Measurements from ENCODE around the gene XPO1. TPM values are rescaled to one million over a fixed set of nuclear protein-coding genes. Genes with fewer than 3 reads are reported as not detected.
"Not testable (repeated sequence)": the region's sequence is repeated elsewhere in the genome, so short reads cannot be mapped to it uniquely, and the experiment has no call there.

Gene XPO1
- polyA plus RNA-seq, 1 donor from 2014 or later, result 34.3 TPM

DNA sequence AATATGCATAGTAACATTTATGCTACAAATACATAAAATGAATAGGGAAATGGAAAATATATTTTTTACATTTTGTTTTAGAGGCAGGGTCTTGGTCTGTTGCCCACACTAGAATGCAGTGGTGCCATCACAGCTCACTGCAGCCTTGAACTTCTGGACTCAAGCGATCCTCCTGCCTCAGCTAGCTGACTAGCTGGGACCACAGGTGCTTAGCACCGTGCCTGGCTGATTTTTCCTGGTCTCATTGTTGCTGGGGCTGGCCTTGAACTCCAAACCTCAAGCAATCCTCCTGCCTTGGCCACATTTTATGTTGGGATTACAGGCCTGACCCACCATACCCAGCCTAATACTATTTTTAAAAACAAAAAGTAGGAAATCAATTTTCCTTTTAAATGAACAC is 33.2 kb downstream of the XPO1 start:
- Mint-ChIP-seq H3K36me3 (peaks cover 2% of the 10 kb centered on the region), H3K4me3 (no peak overlapping the region), H3K4me1 (peaks cover 6 to 10% (median 7%) of the 10 kb centered on the region in 3 donors), H3K9me3 (no peaks in the 10 kb centered on the region), H3K27me3 (no peaks in the 10 kb centered on the region), H3K27ac (no peak overlapping the region)

DNA sequence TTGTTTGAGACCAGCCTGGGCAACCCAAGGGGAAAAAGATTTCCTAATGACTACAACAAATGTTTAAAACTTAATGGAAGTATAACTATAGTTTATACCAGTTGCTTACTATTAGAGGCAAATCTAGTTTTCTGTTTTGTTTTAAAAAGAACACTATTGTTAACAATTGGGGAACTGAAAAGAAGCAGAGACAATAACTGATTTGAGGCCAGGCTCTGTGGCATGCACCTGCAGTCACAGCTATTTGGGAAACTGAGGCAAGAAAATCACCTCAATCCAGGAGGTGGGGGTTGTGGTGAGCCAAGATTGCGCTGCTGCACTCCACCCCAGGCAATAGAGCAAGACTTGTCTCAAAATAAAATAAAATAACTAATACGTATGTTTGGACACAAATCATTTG is 39.1 kb downstream of the XPO1 start:
- Mint-ChIP-seq H3K36me3 (peaks cover 2% of the 10 kb centered on the region), H3K27me3 (no peaks in the 10 kb centered on the region), H3K4me1 (peaks cover 4 to 5% (median 4%) of the 10 kb centered on the region in 3 donors), H3K4me3 (no peak overlapping the region), H3K9me3 (no peaks in the 10 kb centered on the region), H3K27ac (no peak overlapping the region)

DNA sequence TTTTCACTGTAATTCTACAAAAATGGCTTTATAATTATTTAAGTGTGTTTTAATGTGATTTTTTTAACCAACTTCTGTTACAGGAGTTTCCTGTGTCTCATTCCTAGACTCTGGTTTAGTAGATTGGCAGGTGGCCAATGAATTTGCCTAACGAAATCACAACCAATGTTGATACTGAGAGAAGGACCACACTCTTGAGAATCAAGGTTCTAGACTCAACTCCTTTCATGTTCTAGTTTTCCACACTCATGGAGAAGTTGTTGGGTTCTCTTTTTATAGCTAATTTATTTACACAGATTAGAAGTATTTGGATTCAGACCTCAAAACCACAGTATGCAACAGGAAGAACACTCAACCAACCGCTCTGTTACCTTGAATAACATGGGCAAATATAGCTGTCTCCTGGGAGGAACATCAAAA is 44.6 kb downstream of the XPO1 start:
- H3K36me3 Mint-ChIP-seq, result peaks cover 3% of the 10 kb centered on the region
- H3K27ac Mint-ChIP-seq, result peak overlapping the region; percentile 56 to 90 (median 73)
- peaks cover 10 to 12% (median 11%) of the 10 kb centered on the region in 3 donors for H3K4me1 Mint-ChIP-seq
- no peaks in the 10 kb centered on the region for H3K27me3 Mint-ChIP-seq
- no peaks in the 10 kb centered on the region for H3K9me3 Mint-ChIP-seq
- H3K4me3 Mint-ChIP-seq, result peak overlapping the region in 1 of 4 donors; percentile 29

DNA sequence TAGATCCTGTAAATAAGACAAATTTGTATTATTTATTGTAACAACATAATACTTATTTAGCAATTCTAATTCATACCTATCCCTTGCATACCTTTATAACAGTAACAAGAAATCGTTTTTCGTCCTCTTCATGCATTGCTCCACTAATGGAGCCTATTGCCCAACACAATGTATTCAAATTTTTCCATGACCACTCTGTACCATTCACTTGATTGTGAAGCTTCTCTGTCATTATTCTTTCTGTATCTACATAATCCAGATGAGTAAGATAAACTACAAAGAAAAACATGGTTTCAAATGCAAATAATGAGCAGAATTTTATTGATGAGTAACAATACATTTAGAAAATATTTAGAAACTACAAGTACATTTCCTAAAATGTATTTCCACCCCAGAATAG is 45.7 kb downstream of the XPO1 start:
- peaks cover 10 to 12% (median 11%) of the 10 kb centered on the region in 3 donors for H3K4me1 Mint-ChIP-seq
- H3K4me3 Mint-ChIP-seq, result no peak overlapping the region
- peaks cover 3% of the 10 kb centered on the region for H3K36me3 Mint-ChIP-seq
- no peaks in the 10 kb centered on the region for H3K27me3 Mint-ChIP-seq
- H3K9me3 Mint-ChIP-seq, result no peaks in the 10 kb centered on the region
- H3K27ac Mint-ChIP-seq, result peak overlapping the region; percentile 10 to 71 (median 48)

DNA sequence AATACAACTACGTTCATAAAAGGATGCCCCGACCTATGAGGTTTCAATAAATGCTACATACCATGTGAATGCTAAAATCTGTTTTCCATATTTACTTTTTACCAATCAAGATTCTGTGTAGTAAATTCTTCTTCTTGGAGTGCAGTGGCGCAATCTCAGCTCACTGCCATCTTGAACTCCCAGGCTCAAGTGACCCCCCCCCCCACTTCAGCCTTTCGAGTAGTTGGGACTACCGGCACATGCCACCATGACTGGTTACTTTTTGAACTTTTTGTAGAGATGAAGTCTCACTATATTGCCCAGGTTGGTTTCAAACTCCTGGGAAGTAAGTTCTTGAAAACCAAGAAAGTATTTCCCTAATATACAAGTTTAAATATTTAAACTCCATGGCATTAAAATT is 52.9 kb downstream of the XPO1 start:
- no peaks in the 10 kb centered on the region for H3K27me3 Mint-ChIP-seq
- no peaks in the 10 kb centered on the region for H3K9me3 Mint-ChIP-seq
- peak overlapping the region in 2 of 3 donors; percentile 50 to 73 for H3K27ac Mint-ChIP-seq
- no peaks in the 10 kb centered on the region for H3K4me1 Mint-ChIP-seq
- H3K4me3 Mint-ChIP-seq, result no peak overlapping the region
- peaks cover 3% of the 10 kb centered on the region for H3K36me3 Mint-ChIP-seq

DNA sequence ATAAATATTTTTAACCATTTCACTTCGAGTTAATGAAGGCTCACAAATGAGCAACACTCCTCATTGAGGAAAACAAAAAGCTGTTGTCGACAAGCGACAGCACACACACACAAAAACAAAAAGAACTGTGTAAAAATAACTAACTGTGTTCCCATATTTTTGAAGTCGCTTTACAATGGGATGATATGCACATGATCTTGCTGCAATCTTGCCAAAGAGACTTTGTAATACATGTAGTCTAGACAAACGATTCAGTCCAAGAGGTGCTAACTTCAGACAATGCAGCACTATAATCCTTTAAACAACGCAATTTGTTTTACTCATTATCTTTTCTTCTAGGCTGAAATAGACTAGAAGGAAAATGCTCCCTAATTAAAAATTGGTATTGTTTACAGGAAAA is 60.1 kb downstream of the XPO1 start:
- H3K4me1 Mint-ChIP-seq, result peaks cover 0 to 3% (median 2%) of the 10 kb centered on the region in 3 donors

DNA sequence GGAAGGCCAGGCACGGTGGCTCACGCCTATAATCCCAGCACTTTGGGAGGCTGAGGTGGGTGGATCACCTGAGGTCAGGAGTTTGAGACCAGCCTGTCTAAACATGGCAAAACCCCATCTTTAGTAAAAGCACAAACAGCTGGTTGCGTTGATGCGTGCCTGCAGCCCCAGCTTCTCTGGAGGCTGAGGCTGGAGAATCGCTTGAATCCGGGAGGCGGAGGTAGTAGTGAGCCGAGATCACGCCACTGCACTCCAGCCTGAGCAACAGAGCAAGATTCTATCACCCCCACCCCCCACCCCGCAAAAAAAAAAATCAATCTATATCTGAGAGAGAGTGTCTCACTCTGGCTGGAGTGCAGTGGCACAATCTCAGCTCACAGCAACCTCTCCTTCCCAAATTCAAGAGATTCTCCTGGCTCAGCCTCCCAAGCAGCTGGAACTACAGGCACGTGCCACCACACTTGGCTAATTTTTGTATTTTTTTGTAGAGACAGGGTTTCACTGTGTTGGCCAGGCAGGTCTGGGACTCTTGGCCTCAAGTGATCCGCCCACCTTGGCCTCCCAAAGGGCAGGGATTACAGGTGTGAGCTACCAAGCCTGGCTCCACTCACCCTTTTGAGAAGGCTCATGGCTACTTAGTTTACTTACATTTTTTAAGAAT is 61.1 kb downstream of the XPO1 start:
- H3K27me3 Mint-ChIP-seq, H3K4me1 Mint-ChIP-seq, H3K36me3 Mint-ChIP-seq, H3K9me3 Mint-ChIP-seq: not testable (repeated sequence)
- peak overlapping the region; percentile 19 to 63 (median 57) for H3K27ac Mint-ChIP-seq
- peak overlapping the region in 1 of 4 donors; percentile 52 for H3K4me3 Mint-ChIP-seq

More for the DNA sequence above, 60.1 kb downstream of the XPO1 start:
- Mint-ChIP-seq H3K9me3 (no peaks in the 10 kb centered on the region), H3K27me3 (no peaks in the 10 kb centered on the region), H3K36me3 (peaks cover 2% of the 10 kb centered on the region), H3K27ac (peak overlapping the region in 2 of 3 donors; percentile 19 to 57), H3K4me3 (no peak overlapping the region)

DNA sequence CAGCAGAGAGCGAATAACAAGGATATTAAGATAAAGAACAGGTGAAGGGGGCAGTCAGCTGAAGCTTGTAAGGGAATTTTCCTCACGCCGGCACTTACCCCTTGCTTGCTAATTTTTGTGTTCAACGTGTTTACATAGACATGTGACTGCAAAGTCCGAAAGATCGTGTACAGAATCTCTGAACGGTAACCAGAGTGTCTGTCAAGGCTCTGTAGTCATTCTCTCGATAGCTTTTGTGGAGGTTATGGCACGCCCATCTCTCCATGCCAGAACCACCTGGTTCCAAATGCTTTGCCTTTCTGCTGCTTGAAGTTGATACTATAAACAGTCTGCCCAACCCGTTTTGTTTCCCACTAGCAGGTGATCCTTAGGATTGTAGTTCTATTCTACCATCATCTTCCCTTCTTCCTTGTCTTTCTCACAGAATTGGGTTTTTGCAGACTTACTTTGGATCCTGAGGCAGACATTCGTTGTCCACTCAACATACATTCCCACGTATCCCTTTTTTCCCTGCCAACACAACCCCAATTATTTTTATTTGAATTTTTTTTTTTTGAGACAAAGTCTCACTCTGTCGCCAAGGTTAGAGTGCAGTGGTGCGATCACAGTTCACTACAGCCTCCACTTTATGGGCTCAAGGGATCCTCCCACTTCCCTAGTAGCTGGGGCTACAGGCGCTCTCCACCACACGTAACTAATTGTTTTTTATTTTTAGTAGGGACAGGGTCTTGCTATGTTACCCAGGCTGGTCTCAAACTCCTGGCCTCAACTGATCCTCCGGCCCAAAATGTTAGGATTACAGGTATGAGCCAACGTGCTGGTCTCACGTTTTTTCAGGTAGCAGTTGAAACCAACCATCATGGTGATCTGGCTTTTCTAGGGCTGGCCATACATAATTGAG is 66.0 kb downstream of the XPO1 start:
- Mint-ChIP-seq H3K4me1 (peaks cover 19 to 23% (median 23%) of the 10 kb centered on the region in 3 donors), H3K27me3 (no peaks in the 10 kb centered on the region), H3K27ac (peak overlapping the region; percentile 96 to 100 (median 99)), H3K36me3 (peaks cover 2% of the 10 kb centered on the region), H3K4me3 (peak overlapping the region; percentile 87 to 99 (median 94)), H3K9me3 (no peaks in the 10 kb centered on the region)

DNA sequence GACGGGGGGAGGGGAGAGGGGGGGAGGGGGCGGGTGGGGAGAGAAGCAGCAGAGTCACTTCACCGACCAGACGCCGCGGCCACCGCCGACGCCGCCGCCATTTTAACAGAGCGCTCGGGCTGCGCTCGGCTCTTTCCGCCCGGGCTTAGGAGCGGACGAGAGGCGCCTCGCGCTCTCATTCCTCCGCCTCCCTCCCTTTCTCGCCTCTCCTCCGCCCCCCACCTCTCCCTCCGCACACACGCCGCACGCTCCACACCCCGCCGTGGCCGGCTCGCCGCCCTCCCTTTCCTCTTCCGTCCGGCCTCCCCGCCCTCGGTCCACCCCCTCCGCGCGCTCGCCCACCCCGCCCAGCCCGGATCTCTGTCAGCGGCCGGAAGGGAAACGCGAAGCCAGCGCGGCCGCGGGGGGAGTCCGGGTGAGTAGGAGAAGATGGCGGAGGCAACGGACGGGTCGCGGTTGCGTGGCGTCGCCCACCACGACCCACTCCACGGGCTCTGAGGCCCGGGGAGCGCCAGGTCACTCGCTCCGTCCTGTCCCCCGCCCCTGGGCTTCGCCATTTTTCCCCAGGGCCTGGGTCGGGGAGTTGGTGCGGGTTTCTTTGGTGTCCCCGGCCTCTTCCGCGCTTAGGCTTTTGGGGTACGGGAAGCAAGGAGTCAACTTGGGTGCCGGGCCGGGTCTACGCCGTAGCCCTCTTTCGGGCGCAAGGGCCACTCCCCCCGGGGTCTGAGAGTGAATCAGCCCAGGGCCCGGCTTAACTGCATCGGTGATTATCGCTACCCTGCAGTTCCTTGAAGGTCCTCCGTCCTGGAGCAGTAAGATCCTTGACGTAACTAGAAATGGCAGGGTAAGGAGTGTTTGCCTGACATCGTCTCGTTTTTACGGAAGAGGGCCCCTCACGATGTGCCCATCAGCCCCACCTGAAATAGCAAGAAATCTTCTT is 66.9 kb downstream of the XPO1 start, which contains the start of gene USP34:
Gene USP34, minus strand, starts transcription at position 123 of the 940 bp plus-strand sequence. CDS start 395 bp downstream, outside the sequence.
- no peaks in the 10 kb centered on the region for H3K27me3 Mint-ChIP-seq
- peak within 1 kb of the TSS; percentile 96 to 100 (median 99) for H3K27ac Mint-ChIP-seq
- H3K4me1 Mint-ChIP-seq, result peaks cover 19 to 22% (median 20%) of the 10 kb centered on the region in 3 donors
- no peaks in the 10 kb centered on the region for H3K9me3 Mint-ChIP-seq
- peak within 1 kb of the TSS; percentile 87 to 99 (median 96) for H3K4me3 Mint-ChIP-seq
- no peaks in the 10 kb centered on the region for H3K36me3 Mint-ChIP-seq

DNA sequence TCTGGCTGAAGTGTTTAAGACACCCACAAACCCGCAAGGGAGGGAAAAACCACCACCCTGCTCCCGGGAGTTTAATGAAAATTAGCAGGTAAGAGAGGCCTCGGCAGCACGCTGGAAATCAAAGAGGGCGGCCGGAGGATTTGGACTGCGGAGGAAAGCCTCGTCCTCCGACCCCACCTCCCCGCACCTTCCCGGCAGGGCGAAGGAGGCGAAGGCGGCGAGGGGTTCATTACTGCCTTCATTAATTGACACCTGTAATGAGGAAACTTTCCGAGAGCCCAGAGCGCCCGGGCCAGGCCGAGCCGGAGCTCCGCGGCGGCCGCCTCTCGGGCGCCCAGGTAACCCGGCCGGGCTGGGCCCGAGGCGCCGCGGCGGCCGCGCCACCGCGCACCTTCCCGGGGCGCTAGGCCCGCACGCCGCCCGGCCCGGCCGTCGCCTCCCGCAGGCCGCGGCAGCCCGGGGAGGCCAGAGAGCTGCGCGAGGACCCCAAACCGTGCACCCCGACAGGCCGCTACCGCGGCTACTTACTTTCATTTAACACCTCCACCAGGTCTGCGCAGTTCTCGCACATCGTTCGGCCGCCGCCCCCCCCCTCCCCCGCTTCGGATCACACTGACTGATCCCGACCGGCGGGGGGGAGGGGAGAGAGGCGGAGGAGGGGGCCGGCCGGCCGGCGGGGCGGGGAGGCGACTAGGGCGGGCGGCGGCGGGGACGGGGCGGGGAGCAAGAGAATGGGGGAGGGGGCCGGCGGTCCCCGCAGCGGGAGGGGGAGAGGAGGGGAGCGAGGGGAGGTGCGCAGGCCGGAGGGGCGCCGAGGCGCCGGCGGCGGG is 67.8 kb downstream of the XPO1 start:
- Mint-ChIP-seq H3K27ac (peak overlapping the region; percentile 96 to 100 (median 97)), H3K4me1 (peaks cover 19 to 24% (median 23%) of the 10 kb centered on the region in 3 donors), H3K27me3 (no peaks in the 10 kb centered on the region), H3K4me3 (peak overlapping the region; percentile 87 to 99 (median 94)), H3K36me3 (no peaks in the 10 kb centered on the region), H3K9me3 (no peaks in the 10 kb centered on the region)

DNA sequence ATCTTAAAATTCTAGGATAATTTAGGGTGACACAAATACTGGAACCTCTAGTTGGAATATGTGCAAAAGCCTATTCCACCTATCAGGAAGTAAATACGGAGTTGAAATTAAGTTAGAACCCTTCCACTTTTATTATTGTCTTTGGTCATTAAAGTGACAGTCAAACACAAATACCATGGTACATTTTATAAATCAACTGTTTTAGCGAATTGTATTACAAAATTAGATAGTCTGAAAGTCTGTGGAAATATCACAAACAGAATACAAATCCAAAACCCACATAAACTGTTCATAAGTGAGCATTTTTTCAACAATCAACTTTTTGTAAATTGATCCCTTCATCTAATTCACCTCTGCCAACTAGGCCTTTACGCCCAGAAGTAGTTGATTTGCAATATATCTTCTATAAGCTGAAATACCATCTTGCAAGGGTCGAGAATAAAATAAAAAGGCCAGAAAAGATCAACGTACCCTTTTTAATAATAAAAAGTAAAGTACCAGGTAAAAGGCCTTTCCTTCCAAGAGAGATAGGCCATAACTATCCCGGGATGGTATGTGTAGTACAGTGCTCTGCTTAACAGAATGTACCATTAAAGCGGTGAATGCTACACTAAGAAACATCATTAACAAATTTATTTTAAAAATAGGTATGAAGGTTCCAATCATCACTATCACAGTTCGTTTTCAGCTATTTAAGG is 68.6 kb downstream of the XPO1 start:
- Mint-ChIP-seq H3K27ac (peak overlapping the region; percentile 96 to 100 (median 97)), H3K4me3 (peak overlapping the region; percentile 87 to 99 (median 94)), H3K9me3 (no peaks in the 10 kb centered on the region), H3K36me3 (no peaks in the 10 kb centered on the region), H3K27me3 (no peaks in the 10 kb centered on the region), H3K4me1 (peaks cover 22 to 29% (median 29%) of the 10 kb centered on the region in 3 donors)

DNA sequence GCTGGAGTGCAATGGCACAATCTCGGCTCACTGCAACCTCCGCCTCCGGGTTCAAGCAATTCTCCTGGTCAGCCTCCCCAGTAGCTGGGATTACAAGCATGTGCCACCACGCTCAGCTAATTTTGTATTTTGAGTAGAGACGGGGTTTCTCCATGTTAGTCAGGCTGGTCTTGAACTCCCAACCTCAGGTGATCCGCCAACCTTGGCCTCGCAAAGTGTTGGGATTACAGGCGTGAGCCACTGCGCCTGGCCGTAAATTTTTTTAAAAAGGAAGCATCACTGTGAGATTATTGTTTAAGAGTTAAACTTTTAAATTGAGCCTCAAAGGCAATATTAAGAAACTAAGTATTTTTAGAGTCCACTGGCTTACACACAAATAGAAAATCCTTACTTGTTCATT is 69.9 kb downstream of the XPO1 start:
- Mint-ChIP-seq H3K4me1 (peaks cover 31 to 39% (median 38%) of the 10 kb centered on the region in 3 donors), H3K4me3 (peak overlapping the region in 2 of 4 donors; percentile 87 to 99), H3K27ac (peak overlapping the region in 1 of 3 donors; percentile 96)
- not testable (repeated sequence) for H3K36me3 Mint-ChIP-seq, H3K9me3 Mint-ChIP-seq, H3K27me3 Mint-ChIP-seq

DNA sequence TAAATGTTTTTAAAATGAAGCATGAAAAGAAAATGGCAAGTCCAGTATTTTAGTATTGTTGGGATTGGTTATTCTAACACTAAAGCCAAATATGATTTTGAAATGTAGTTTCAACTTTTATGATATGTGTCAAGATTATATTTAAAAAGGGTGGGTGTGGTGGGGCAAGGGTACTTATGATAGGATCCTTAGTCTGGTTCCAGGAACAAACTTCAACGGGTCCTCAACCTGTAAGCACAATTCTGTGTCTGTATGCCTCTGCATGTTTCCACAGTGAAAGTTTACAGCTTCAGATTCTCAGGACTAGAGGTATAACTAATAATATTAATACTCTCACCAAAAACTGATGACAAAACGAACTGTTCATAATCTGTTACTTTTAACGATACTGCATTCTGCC is 73.1 kb downstream of the XPO1 start:
- peak overlapping the region; percentile 75 to 95 (median 92) for H3K27ac Mint-ChIP-seq
- no peaks in the 10 kb centered on the region for H3K27me3 Mint-ChIP-seq
- H3K36me3 Mint-ChIP-seq, result peaks cover 3% of the 10 kb centered on the region
- H3K4me1 Mint-ChIP-seq, result peaks cover 27 to 45% (median 41%) of the 10 kb centered on the region in 3 donors
- H3K4me3 Mint-ChIP-seq, result peak overlapping the region in 3 of 4 donors; percentile 27 to 84 (median 75)
- no peaks in the 10 kb centered on the region for H3K9me3 Mint-ChIP-seq

Measured in IgD-negative memory B cell (primary cell).